GM12872 (cell line): ENCODE data around the gene SPATS2.
A peak's percentile ranks its signal among the peaks of the same experiment; 100 is the strongest.

Experiments used
- CTCF ChIP-seq: IDR thresholded peaks from 3 replicates; pipeline ENCODE4 v1.5.1; 2011; ENCODE audit warnings: low read depth, mild to moderate bottlenecking, low read length, moderate library complexity; ENCODE audit not compliant: insufficient read depth

Gene SPATS2

GRCh38 chr12:49535921-49536525 is 168.8 kb downstream of the SPATS2 start:
- no peak for TF ChIP-seq CTCF

- TF ChIP-seq CTCF, result no peak
Observed at GRCh38 chr12:49536526-49537071, 169.3 kb downstream of the SPATS2 start.

- no peak for TF ChIP-seq CTCF
Observed at GRCh38 chr12:49537231-49537751, 170.0 kb downstream of the SPATS2 start.

GRCh38 chr12:49537752-49538509 is 170.7 kb downstream of the SPATS2 start:
- peak; percentile 19; the same call in 1 of the 3 replicates for TF ChIP-seq CTCF

- TF ChIP-seq CTCF, result no peak
Observed at GRCh38 chr12:49538510-49539403, 171.5 kb downstream of the SPATS2 start, which contains the start of gene KCNH3. Gene KCNH3, plus strand, starts transcription at chr12:49539030. Its CDS starts 387 bp downstream, at chr12:49539417.

GRCh38 chr12:49539406-49540228 is 172.4 kb downstream of the SPATS2 start:
- TF ChIP-seq CTCF, result no peak
